BLaER1 treated with 17β-estradiol and CSF1 and Interleukin-3, amounts not matched to agents 10 nM and 100 nM (cell line): ENCODE measurements around the gene RAPGEF6.
A peak's percentile ranks its signal among the peaks of the same experiment; 100 is the strongest.

Source experiments
- H3K27ac ChIP-seq, 11 experiments: shearing (Covaris generic); formaldehyde crosslinking; 2 replicates each; pipeline ENCODE4 v1.8.1; 2022
- H3K27me3 ChIP-seq, 11 experiments: shearing (Covaris generic); formaldehyde crosslinking; 2 replicates each; pipeline ENCODE4 v1.8.1; 2022
- H3K36me3 ChIP-seq, 11 experiments: shearing (Covaris generic); formaldehyde crosslinking; 2 replicates each; pipeline ENCODE4 v1.8.1; 2022
- H3K4me1 ChIP-seq, 10 experiments: shearing (Covaris generic); formaldehyde crosslinking; 2 replicates each; pipeline ENCODE4 v1.8.1; 2022
- H3K4me2 ChIP-seq, 11 experiments: shearing (Covaris generic); formaldehyde crosslinking; 2 replicates each; pipeline ENCODE4 v1.8.1; 2022
- H3K4me3 ChIP-seq, 10 experiments: shearing (Covaris generic); formaldehyde crosslinking; 2 replicates each; pipeline ENCODE4 v1.8.1; 2022
- H3K9ac ChIP-seq, 11 experiments: shearing (Covaris generic); formaldehyde crosslinking; 2 replicates each; pipeline ENCODE4 v1.8.1; 2022
- H3K9me3 ChIP-seq, 11 experiments: shearing (Covaris generic); formaldehyde crosslinking; replicated peaks in 1 of 11; 2 replicates each; pipeline ENCODE4 v1.8.1; 2022
- H4K20me1 ChIP-seq, 11 experiments: shearing (Covaris generic); formaldehyde crosslinking; 2 replicates each; pipeline ENCODE4 v1.8.1; 2022
- Cebpa-rat ChIP-seq, 11 experiments: shearing (Covaris generic); IDR thresholded peaks; 2 replicates each; pipeline ENCODE4 v1.8.1; 2022

RAPGEF6 gene

DNA sequence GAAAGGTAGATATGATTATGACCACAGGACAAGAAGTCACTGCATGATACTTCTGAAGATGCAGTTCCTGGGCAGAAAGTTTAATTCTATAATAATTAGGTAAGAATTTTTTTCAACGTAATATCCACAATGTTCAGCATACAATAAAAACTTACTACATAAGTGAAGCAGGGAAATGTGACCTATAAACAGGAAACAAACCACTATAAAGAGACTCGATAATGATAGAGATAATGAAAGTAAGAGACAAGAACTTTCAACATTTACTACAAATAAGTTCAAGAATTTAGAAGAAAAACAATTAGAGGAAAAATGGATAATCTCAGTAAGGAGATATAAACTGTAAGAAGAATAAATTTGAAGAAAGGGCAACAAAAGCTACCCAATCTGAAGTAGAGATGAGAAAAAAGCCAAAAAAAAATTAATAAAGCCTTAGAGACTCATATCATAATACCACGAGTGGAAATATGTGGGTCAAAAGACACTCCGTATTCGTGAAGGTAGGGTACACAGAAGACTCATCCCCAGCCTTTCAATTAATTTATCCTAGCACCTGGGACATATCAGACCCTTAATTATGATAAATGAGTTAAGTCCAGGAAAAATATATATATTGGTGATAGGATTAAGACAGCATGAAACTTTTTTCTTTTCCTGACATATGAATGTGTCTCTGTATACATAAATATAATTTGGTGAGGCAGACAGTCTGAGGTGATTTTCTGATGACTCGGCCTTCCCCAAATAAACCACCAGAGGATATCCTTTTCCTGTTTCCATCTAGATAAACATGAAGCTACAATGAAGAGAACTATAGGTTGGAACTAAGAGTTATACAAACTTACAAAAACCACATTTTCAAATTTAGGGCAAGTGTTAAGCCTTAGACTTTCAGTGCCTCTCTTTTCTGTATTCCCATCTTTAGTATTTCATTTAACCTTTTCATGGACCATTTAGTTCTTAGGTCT, 120.4 kb downstream of the RAPGEF6 start:
- peak overlapping the region; percentile 28 to 76 (median 55); a peak in 16 of 22 replicates for H3K9ac ChIP-seq

GRCh38 chr5:131513780-131514179, 121.2 kb downstream of the RAPGEF6 start:
- H3K36me3 ChIP-seq, result peaks cover 20 to 64% (median 43%) of the 10 kb centered on the region in 11 experiments
- H3K9ac ChIP-seq, result no peak overlapping the region; a peak in 1 of 22 replicates
- peak overlapping the region; percentile 38 to 96 (median 86); a peak in 20 of 22 replicates for H3K4me2 ChIP-seq

More for the DNA sequence above, 120.4 kb downstream of the RAPGEF6 start:
- TF ChIP-seq Cebpa-rat (IDR thresholded peaks at IDR 0.05), result no peak
- H3K4me3 ChIP-seq, result peak overlapping the region; percentile 17 to 52 (median 38); a peak in 14 of 20 replicates
- peak overlapping the region; percentile 29 to 80 (median 68); a peak in 21 of 22 replicates for H3K27ac ChIP-seq
- peak overlapping the region; percentile 72 to 96 (median 86) for H3K4me2 ChIP-seq
- H3K27me3 ChIP-seq, result no peaks in the 10 kb centered on the region
- peaks cover 36 to 64% (median 44%) of the 10 kb centered on the region in 10 experiments for H3K4me1 ChIP-seq
- H3K9me3 ChIP-seq, result no peaks in the 10 kb centered on the region
- H3K36me3 ChIP-seq, result peaks cover 24 to 64% (median 43%) of the 10 kb centered on the region in 11 experiments
- H4K20me1 ChIP-seq, result no peaks in the 10 kb centered on the region

DNA sequence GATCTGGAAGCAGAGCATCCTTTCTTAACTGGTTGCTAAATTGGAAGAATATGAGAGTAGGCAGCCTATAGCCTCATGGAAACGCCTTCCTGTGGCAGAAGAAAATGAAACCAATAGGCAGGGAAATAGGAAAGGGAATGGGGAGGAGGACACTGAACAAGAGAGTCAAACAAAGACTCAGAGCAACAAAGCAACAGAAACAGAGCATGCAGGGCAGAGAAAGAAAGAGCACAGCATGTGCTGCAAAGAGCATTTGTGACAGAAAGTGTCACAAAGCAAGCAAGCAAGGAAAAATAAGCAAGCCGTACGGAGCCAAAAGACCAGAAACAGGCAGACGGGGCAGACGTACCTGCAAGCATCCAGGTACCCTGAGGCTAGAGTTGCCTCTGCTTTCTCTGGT, 123.1 kb downstream of the RAPGEF6 start:
- H3K27me3 ChIP-seq, result no peaks in the 10 kb centered on the region
- no peaks in the 10 kb centered on the region for H3K9me3 ChIP-seq
- H3K27ac ChIP-seq, result no peak overlapping the region
- H3K4me1 ChIP-seq, result peaks cover 31 to 58% (median 36%) of the 10 kb centered on the region in 10 experiments
- no peak overlapping the region for H3K9ac ChIP-seq
- H3K36me3 ChIP-seq, result peaks cover 31 to 74% (median 54%) of the 10 kb centered on the region in 11 experiments
- H3K4me2 ChIP-seq, result 0 out of 22 replicates have a peak overlapping the region, but pooled peaks of 2 of the 11 experiments have one; percentile 1 to 11
- TF ChIP-seq Cebpa-rat (IDR thresholded peaks at IDR 0.05), result no peak
- H4K20me1 ChIP-seq, result no peaks in the 10 kb centered on the region
- H3K4me3 ChIP-seq, result no peak overlapping the region

More at GRCh38 chr5:131513780-131514179, 121.2 kb downstream of the RAPGEF6 start:
- H3K27ac ChIP-seq, result peak overlapping the region in 7 of 11 experiments; percentile 21 to 80 (median 68); a peak in 8 of 22 replicates
- no peaks in the 10 kb centered on the region for H4K20me1 ChIP-seq
- no peaks in the 10 kb centered on the region for H3K27me3 ChIP-seq
- TF ChIP-seq Cebpa-rat (IDR thresholded peaks at IDR 0.05), result no peak
- no peak overlapping the region for H3K4me3 ChIP-seq
- peaks cover 36 to 66% (median 44%) of the 10 kb centered on the region in 10 experiments for H3K4me1 ChIP-seq
- H3K9me3 ChIP-seq, result no peaks in the 10 kb centered on the region

- no peak overlapping the region for H3K27ac ChIP-seq
- H3K27me3 ChIP-seq, result no peaks in the 10 kb centered on the region
- no peak for TF ChIP-seq Cebpa-rat (IDR thresholded peaks at IDR 0.05)
Observed at GRCh38 chr5:131509801-131510200, 125.2 kb downstream of the RAPGEF6 start.

GRCh38 chr5:131505237-131505908, 129.7 kb downstream of the RAPGEF6 start:
- peaks cover 0 to 48% (median 0%) of the 10 kb centered on the region in 10 experiments; a peak in 7 of 20 replicates for H3K4me1 ChIP-seq
- H3K36me3 ChIP-seq, result peaks cover 58 to 98% (median 90%) of the 10 kb centered on the region in 11 experiments; a peak in 21 of 22 replicates
- peak overlapping the region in 2 of 11 experiments; percentile 9 to 36; a peak in 1 of 22 replicates for H3K9ac ChIP-seq
- no peak for TF ChIP-seq Cebpa-rat (IDR thresholded peaks at IDR 0.05)
- no peaks in the 10 kb centered on the region for H3K9me3 ChIP-seq
- no peak overlapping the region for H3K4me3 ChIP-seq
- no peaks in the 10 kb centered on the region for H4K20me1 ChIP-seq
- peak overlapping the region in 5 of 11 experiments; percentile 0 to 67 (median 36); a peak in 7 of 22 replicates for H3K27ac ChIP-seq
- no peaks in the 10 kb centered on the region for H3K27me3 ChIP-seq
- peak overlapping the region in 3 of 11 experiments; percentile 24 to 76 (median 76); a peak in 5 of 22 replicates for H3K4me2 ChIP-seq

More at GRCh38 chr5:131509801-131510200, 125.2 kb downstream of the RAPGEF6 start:
- no peak overlapping the region for H3K4me3 ChIP-seq
- H3K4me1 ChIP-seq, result peaks cover 14 to 55% (median 16%) of the 10 kb centered on the region in 10 experiments
- H3K9me3 ChIP-seq, result no peaks in the 10 kb centered on the region
- H3K36me3 ChIP-seq, result peaks cover 37 to 89% (median 65%) of the 10 kb centered on the region in 11 experiments
- no peak overlapping the region for H3K9ac ChIP-seq
- H3K4me2 ChIP-seq, result peak overlapping the region in 2 of 11 experiments; percentile 34 to 50; a peak in 4 of 22 replicates
- no peaks in the 10 kb centered on the region for H4K20me1 ChIP-seq

DNA sequence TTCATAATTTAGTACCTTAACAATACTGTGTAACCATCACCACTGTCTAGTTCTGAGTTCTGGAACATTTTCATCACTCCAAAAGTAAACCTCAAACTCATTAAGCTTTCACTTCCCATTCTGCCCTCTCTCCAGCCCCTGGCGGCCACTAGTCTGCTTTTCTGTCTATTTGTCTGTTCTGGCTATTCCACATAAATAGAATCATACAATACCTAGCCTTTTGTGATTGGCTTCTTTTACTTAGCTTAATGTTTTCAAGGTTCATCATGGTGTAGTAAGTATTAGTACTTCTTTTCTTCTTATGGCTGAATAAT, 138.7 kb downstream of the RAPGEF6 start:
- Histone ChIP-seq H3K4me1 (peaks cover 0 to 46% (median 5%) of the 10 kb centered on the region in 10 experiments; a peak in 9 of 20 replicates), H3K36me3 (peaks cover 47 to 100% (median 94%) of the 10 kb centered on the region in 11 experiments), H3K9me3 (no peaks in the 10 kb centered on the region), H3K4me3 (no peak overlapping the region), H3K27ac (no peak overlapping the region), H3K9ac (no peak overlapping the region), H3K27me3 (no peaks in the 10 kb centered on the region), H4K20me1 (no peaks in the 10 kb centered on the region), H3K4me2 (peak overlapping the region in 3 of 11 experiments; percentile 3 to 55 (median 33); a peak in 3 of 22 replicates)
- no peak for TF ChIP-seq Cebpa-rat (IDR thresholded peaks at IDR 0.05)

GRCh38 chr5:131495536-131496399, 139.3 kb downstream of the RAPGEF6 start:
- no peak overlapping the region for H3K4me3 ChIP-seq
- no peak overlapping the region for H3K9ac ChIP-seq
- H3K27ac ChIP-seq, result no peak overlapping the region
- TF ChIP-seq Cebpa-rat (IDR thresholded peaks at IDR 0.05), result no peak
- H3K36me3 ChIP-seq, result peaks cover 46 to 100% (median 94%) of the 10 kb centered on the region in 11 experiments
- H4K20me1 ChIP-seq, result no peaks in the 10 kb centered on the region
- H3K4me1 ChIP-seq, result peaks cover 0 to 52% (median 7%) of the 10 kb centered on the region in 10 experiments; a peak in 10 of 20 replicates
- H3K9me3 ChIP-seq, result no peaks in the 10 kb centered on the region
- H3K27me3 ChIP-seq, result no peaks in the 10 kb centered on the region
- no peak overlapping the region for H3K4me2 ChIP-seq

DNA sequence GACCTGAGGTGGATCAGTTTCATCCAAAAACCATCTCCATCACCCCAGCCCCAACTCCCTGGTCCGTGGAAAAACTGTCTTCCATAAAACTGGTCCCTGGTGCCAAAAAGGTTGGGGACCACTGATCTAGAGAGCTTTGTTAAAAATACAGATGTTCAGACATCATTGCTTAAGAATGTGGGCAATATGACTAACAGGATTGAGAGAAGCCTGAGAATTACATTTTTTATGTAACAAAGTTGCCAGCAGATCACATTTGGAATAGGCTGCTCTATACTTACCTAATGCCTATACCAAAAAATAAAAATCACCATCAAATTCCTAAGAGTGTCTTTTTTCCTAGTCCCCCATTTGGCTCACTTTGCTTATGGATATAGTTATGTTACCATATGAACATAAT, 143.3 kb downstream of the RAPGEF6 start:
- no peaks in the 10 kb centered on the region for H3K27me3 ChIP-seq
- no peak overlapping the region for H3K9ac ChIP-seq
- peaks cover 0 to 56% (median 25%) of the 10 kb centered on the region in 10 experiments; a peak in 13 of 20 replicates for H3K4me1 ChIP-seq
- H3K27ac ChIP-seq, result peak overlapping the region in 1 of 11 experiments; percentile 21; a peak in 1 of 22 replicates
- H3K36me3 ChIP-seq, result peaks cover 50 to 100% (median 92%) of the 10 kb centered on the region in 11 experiments
- H3K9me3 ChIP-seq, result peaks cover 8 to 14% (median 12%) of the 10 kb centered on the region in 11 experiments; a peak in 21 of 22 replicates
- H3K4me3 ChIP-seq, result no peak overlapping the region
- TF ChIP-seq Cebpa-rat (IDR thresholded peaks at IDR 0.05), result no peak
- H3K4me2 ChIP-seq, result no peak overlapping the region
- no peaks in the 10 kb centered on the region for H4K20me1 ChIP-seq
